SK-N-SH treated with all-trans-retinoic acid at 6 μM for 48 hours (cell line): ENCODE results near the gene NME3.
"Not testable (repeated sequence)": the region's sequence is repeated elsewhere in the genome, so short reads cannot be mapped to it uniquely, and the experiment has no call there.

Experiments used
- ATAC-seq: fragments of 200-7000 bp; cut with Tn5 transposase; 3 replicates; pipeline ENCODE4 v1.9.1; 2020; ENCODE audit warnings: mild to moderate bottlenecking, moderate library complexity
- ARNTL ChIP-seq: fragments of 450-650 bp; formaldehyde crosslinking; IDR thresholded peaks from 2 replicates; pipeline ENCODE4 v1.5.0; 2020; ENCODE audit warnings: low read depth, mild to moderate bottlenecking, moderate library complexity, borderline replicate concordance
- BACH2 ChIP-seq: fragments of 250-450 bp; sonication (Bioruptor Pico); IDR thresholded peaks from 2 replicates; pipeline ENCODE4 v1.9.0; 2021; ENCODE audit warnings: mild to moderate bottlenecking, borderline replicate concordance
- CSDC2 ChIP-seq: fragments of 250-450 bp; sonication (Bioruptor Pico); IDR thresholded peaks from 2 replicates; pipeline ENCODE4 v1.5.0; 2020; ENCODE audit warnings: mild to moderate bottlenecking, moderate library complexity
- CSRNP3 ChIP-seq: fragments of 250-450 bp; sonication (Bioruptor Pico); IDR thresholded peaks from 2 replicates; pipeline ENCODE4 v1.5.1; 2021; ENCODE audit warnings: mild to moderate bottlenecking, moderate library complexity
- ESRRG ChIP-seq: fragments of 250-450 bp; sonication (Bioruptor Pico); IDR thresholded peaks from 2 replicates; pipeline ENCODE4 v1.6.1; 2021; ENCODE audit warnings: mild to moderate bottlenecking
- GLIS3 ChIP-seq: fragments of 250-450 bp; sonication (Bioruptor Pico); IDR thresholded peaks from 2 replicates; pipeline ENCODE4 v1.5.0; 2020; ENCODE audit warnings: mild to moderate bottlenecking, moderate library complexity
- ISL1 ChIP-seq: fragments of 250-450 bp; sonication (Bioruptor Pico); IDR thresholded peaks from 2 replicates; pipeline ENCODE4 v2.1.2; 2022; ENCODE audit warnings: mild to moderate bottlenecking, moderate library complexity
- OSR1 ChIP-seq: fragments of 250-450 bp; sonication (Bioruptor Pico); IDR thresholded peaks from 2 replicates; pipeline ENCODE4 v1.8.0; 2022; ENCODE audit warnings: moderate library complexity, mild to moderate bottlenecking, inconsistent platforms
- POU6F1 ChIP-seq: fragments of 250-450 bp; sonication (Bioruptor Pico); IDR thresholded peaks from 2 replicates; pipeline ENCODE4 v1.8.0; 2021; ENCODE audit warnings: low read depth, mild to moderate bottlenecking, moderate library complexity, borderline replicate concordance
- PPARA ChIP-seq: fragments of 250-450 bp; sonication (Bioruptor Pico); IDR thresholded peaks from 2 replicates; pipeline ENCODE4 v1.5.0; 2020; ENCODE audit warnings: mild to moderate bottlenecking, borderline replicate concordance
- RARB ChIP-seq: fragments of 250-450 bp; sonication (Bioruptor Pico); IDR thresholded peaks from 2 replicates; pipeline ENCODE4 v1.8.0; 2021; ENCODE audit warnings: mild to moderate bottlenecking, moderate library complexity
- SNAI2 ChIP-seq: fragments of 250-450 bp; sonication (Bioruptor Pico); IDR thresholded peaks from 2 replicates; pipeline ENCODE4 v1.5.0; 2020; ENCODE audit warnings: mild to moderate bottlenecking, moderate library complexity
- TCF4 ChIP-seq: fragments of 250-450 bp; sonication (Bioruptor Pico); IDR thresholded peaks from 2 replicates; pipeline ENCODE4 v1.8.0; 2021; ENCODE audit warnings: mild to moderate bottlenecking, moderate library complexity, borderline replicate concordance
- TOX ChIP-seq: fragments of 250-450 bp; sonication (Bioruptor Pico); IDR thresholded peaks from 2 replicates; pipeline ENCODE4 v1.8.0; 2021; ENCODE audit warnings: mild to moderate bottlenecking, moderate library complexity, borderline replicate concordance
- ZC3H10 ChIP-seq: fragments of 250-450 bp; sonication (Bioruptor Pico); IDR thresholded peaks from 2 replicates; pipeline ENCODE4 v1.5.1; 2021; ENCODE audit warnings: mild to moderate bottlenecking, moderate library complexity
- ZFP3 ChIP-seq: fragments of 250-450 bp; sonication (Bioruptor Pico); IDR thresholded peaks from 2 replicates; pipeline ENCODE4 v1.5.0; 2020; ENCODE audit warnings: mild to moderate bottlenecking, moderate library complexity
- ZFP30 ChIP-seq: fragments of 450-650 bp; formaldehyde crosslinking; IDR thresholded peaks from 2 replicates; pipeline ENCODE4 v1.5.0; 2022; ENCODE audit warnings: mild to moderate bottlenecking, moderate library complexity
- ZNF565 ChIP-seq: fragments of 450-650 bp; formaldehyde crosslinking; conservative IDR thresholded peaks from 2 replicates; pipeline ENCODE4 v1.5.0; 2020; ENCODE audit warnings: low read depth, mild to moderate bottlenecking, moderate library complexity
- ZNF70 ChIP-seq: fragments of 450-650 bp; formaldehyde crosslinking; IDR thresholded peaks from 2 replicates; pipeline ENCODE4 v1.5.0; 2020; ENCODE audit warnings: mild to moderate bottlenecking, moderate library complexity
- TF ChIP-seq, protein P1 (sequence below): fragments of 250-450 bp; sonication (Bioruptor Pico); IDR thresholded peaks from 2 replicates; pipeline ENCODE4 v1.5.1; 2020; ENCODE audit warnings: low read depth, mild to moderate bottlenecking, moderate library complexity
- TF ChIP-seq, protein P2 (sequence below): fragments of 250-450 bp; sonication (Bioruptor Pico); IDR thresholded peaks from 2 replicates; pipeline ENCODE4 v1.8.0; 2020; ENCODE audit warnings: mild to moderate bottlenecking, moderate library complexity, borderline replicate concordance
- TF ChIP-seq, protein P3 (sequence below): fragments of 250-450 bp; sonication (Bioruptor Pico); IDR thresholded peaks from 2 replicates; pipeline ENCODE4 v1.5.0; 2020; ENCODE audit warnings: mild to moderate bottlenecking, moderate library complexity

The NME3 gene

GRCh38 chr16:1734123-1734522, 37.2 kb downstream of the NME3 start:
- TF ChIP-seq ESRRG (CRISPR knock-in tag) (no peak), ZNF565 (CRISPR knock-in tag) (no peak), TOX (no peak), GLIS3 (no peak), RARB (CRISPR knock-in tag) (no peak), ZFP3 (CRISPR knock-in tag) (no peak), SNAI2 (no peak), PPARA (CRISPR knock-in tag) (no peak), ZFP30 (CRISPR knock-in tag) (no peak), CSRNP3 (CRISPR knock-in tag) (no peak)
- TF ChIP-seq, protein P1, sequence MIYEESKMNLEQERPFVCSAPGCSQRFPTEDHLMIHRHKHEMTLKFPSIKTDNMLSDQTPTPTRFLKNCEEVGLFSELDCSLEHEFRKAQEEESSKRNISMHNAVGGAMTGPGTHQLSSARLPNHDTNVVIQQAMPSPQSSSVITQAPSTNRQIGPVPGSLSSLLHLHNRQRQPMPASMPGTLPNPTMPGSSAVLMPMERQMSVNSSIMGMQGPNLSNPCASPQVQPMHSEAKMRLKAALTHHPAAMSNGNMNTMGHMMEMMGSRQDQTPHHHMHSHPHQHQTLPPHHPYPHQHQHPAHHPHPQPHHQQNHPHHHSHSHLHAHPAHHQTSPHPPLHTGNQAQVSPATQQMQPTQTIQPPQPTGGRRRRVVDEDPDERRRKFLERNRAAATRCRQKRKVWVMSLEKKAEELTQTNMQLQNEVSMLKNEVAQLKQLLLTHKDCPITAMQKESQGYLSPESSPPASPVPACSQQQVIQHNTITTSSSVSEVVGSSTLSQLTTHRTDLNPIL: no peak
- TF ChIP-seq, protein P2, sequence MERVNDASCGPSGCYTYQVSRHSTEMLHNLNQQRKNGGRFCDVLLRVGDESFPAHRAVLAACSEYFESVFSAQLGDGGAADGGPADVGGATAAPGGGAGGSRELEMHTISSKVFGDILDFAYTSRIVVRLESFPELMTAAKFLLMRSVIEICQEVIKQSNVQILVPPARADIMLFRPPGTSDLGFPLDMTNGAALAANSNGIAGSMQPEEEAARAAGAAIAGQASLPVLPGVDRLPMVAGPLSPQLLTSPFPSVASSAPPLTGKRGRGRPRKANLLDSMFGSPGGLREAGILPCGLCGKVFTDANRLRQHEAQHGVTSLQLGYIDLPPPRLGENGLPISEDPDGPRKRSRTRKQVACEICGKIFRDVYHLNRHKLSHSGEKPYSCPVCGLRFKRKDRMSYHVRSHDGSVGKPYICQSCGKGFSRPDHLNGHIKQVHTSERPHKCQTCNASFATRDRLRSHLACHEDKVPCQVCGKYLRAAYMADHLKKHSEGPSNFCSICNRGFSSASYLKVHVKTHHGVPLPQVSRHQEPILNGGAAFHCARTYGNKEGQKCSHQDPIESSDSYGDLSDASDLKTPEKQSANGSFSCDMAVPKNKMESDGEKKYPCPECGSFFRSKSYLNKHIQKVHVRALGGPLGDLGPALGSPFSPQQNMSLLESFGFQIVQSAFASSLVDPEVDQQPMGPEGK (CRISPR knock-in tag): no peak
- ATAC-seq: no peak

- ATAC-seq: not testable (repeated sequence)
These were observed 38.8 kb downstream of the NME3 start for GRCh38 chr16:1732551-1732987.

GRCh38 chr16:1732071-1732470, 39.3 kb downstream of the NME3 start:
- TF ChIP-seq, protein P1: no peak
- TF ChIP-seq GLIS3: no peak
- no peak for TF ChIP-seq TCF4
- TF ChIP-seq CSRNP3 (CRISPR knock-in tag): no peak
- TF ChIP-seq PPARA (CRISPR knock-in tag): no peak
- TF ChIP-seq ZC3H10: no peak
- TF ChIP-seq ARNTL (CRISPR knock-in tag): no peak
- TF ChIP-seq ZNF565 (CRISPR knock-in tag): no peak
- TF ChIP-seq, protein P3, sequence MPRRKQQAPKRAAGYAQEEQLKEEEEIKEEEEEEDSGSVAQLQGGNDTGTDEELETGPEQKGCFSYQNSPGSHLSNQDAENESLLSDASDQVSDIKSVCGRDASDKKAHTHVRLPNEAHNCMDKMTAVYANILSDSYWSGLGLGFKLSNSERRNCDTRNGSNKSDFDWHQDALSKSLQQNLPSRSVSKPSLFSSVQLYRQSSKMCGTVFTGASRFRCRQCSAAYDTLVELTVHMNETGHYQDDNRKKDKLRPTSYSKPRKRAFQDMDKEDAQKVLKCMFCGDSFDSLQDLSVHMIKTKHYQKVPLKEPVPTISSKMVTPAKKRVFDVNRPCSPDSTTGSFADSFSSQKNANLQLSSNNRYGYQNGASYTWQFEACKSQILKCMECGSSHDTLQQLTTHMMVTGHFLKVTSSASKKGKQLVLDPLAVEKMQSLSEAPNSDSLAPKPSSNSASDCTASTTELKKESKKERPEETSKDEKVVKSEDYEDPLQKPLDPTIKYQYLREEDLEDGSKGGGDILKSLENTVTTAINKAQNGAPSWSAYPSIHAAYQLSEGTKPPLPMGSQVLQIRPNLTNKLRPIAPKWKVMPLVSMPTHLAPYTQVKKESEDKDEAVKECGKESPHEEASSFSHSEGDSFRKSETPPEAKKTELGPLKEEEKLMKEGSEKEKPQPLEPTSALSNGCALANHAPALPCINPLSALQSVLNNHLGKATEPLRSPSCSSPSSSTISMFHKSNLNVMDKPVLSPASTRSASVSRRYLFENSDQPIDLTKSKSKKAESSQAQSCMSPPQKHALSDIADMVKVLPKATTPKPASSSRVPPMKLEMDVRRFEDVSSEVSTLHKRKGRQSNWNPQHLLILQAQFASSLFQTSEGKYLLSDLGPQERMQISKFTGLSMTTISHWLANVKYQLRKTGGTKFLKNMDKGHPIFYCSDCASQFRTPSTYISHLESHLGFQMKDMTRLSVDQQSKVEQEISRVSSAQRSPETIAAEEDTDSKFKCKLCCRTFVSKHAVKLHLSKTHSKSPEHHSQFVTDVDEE: no peak
- no peak for TF ChIP-seq OSR1 (CRISPR knock-in tag)
- no peak for TF ChIP-seq ISL1 (CRISPR knock-in tag)
- no peak for TF ChIP-seq BACH2 (CRISPR knock-in tag)
- no peak for TF ChIP-seq CSDC2
- no peak for TF ChIP-seq ESRRG (CRISPR knock-in tag)
- TF ChIP-seq ZFP30 (CRISPR knock-in tag): no peak
- TF ChIP-seq, protein P2 (CRISPR knock-in tag): no peak
- TF ChIP-seq RARB (CRISPR knock-in tag): no peak
- no peak for TF ChIP-seq POU6F1 (CRISPR knock-in tag)
- TF ChIP-seq ZNF70 (CRISPR knock-in tag): no peak
- ATAC-seq: no peak
